Measurements from ENCODE around the gene EHD4.

- no peak for TF ChIP-seq TAF1 (IDR thresholded peaks at IDR 0.05; ENCODE audit: borderline replicate concordance, low read depth, low read length)
- no peak for TF ChIP-seq CTCF (IDR thresholded peaks at IDR 0.05)
- no peak for TF ChIP-seq MAX (IDR thresholded peaks at IDR 0.05; ENCODE audit: low read depth)
- no peak for TF ChIP-seq USF1 (IDR thresholded peaks at IDR 0.05; ENCODE audit: borderline replicate concordance, low read depth)
- TF ChIP-seq TCF12 (IDR thresholded peaks at IDR 0.05): no peak
- no peak for TF ChIP-seq FOSL2 (IDR thresholded peaks at IDR 0.05; ENCODE audit: borderline replicate concordance, low read depth)
- TF ChIP-seq JUND (IDR thresholded peaks at IDR 0.05): no peak
- TF ChIP-seq RCOR1 (IDR thresholded peaks at IDR 0.05; ENCODE audit: low read length): no peak
- no peak for TF ChIP-seq EP300 (IDR thresholded peaks at IDR 0.05; ENCODE audit: borderline replicate concordance in 1 of 2, low read depth in 1 of 2, low read length in 1 of 2)
- TF ChIP-seq FOXJ3 (CRISPR knock-in tag; IDR thresholded peaks at IDR 0.05): no peak
- TF ChIP-seq POLR2AphosphoS5 (IDR thresholded peaks at IDR 0.05; ENCODE audit: low read depth, low read length): no peak
- TF ChIP-seq, protein P1, sequence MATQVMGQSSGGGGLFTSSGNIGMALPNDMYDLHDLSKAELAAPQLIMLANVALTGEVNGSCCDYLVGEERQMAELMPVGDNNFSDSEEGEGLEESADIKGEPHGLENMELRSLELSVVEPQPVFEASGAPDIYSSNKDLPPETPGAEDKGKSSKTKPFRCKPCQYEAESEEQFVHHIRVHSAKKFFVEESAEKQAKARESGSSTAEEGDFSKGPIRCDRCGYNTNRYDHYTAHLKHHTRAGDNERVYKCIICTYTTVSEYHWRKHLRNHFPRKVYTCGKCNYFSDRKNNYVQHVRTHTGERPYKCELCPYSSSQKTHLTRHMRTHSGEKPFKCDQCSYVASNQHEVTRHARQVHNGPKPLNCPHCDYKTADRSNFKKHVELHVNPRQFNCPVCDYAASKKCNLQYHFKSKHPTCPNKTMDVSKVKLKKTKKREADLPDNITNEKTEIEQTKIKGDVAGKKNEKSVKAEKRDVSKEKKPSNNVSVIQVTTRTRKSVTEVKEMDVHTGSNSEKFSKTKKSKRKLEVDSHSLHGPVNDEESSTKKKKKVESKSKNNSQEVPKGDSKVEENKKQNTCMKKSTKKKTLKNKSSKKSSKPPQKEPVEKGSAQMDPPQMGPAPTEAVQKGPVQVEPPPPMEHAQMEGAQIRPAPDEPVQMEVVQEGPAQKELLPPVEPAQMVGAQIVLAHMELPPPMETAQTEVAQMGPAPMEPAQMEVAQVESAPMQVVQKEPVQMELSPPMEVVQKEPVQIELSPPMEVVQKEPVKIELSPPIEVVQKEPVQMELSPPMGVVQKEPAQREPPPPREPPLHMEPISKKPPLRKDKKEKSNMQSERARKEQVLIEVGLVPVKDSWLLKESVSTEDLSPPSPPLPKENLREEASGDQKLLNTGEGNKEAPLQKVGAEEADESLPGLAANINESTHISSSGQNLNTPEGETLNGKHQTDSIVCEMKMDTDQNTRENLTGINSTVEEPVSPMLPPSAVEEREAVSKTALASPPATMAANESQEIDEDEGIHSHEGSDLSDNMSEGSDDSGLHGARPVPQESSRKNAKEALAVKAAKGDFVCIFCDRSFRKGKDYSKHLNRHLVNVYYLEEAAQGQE (IDR thresholded peaks at IDR 0.05; ENCODE audit: low read depth, low read length): no peak
These were observed 123.2 kb downstream of the EHD4 start for GRCh38 chr15:41849204-41849603.

Measured in SK-N-SH (cell line).